Osteocyte (in vitro differentiated cells): ENCODE measurements around the gene HSPA2. TPM values are rescaled to one million over a fixed set of nuclear protein-coding genes. Genes with fewer than 3 reads are reported as not detected.
"Not testable (repeated sequence)": the region's sequence is repeated elsewhere in the genome, so short reads cannot be mapped to it uniquely, and the experiment has no call there.

ENCODE experiments used
- DNase-seq: peaks from one replicate; pipeline ENCODE4 v3.0.0; 2021; ENCODE audit warnings: mixed read lengths; ENCODE audit not compliant: unreplicated experiment; ENCODE audit errors: extremely low spot score
- H3K27ac Mint-ChIP-seq: one replicate; pipeline ENCODE4 v1.8.0; 2021; ENCODE audit warnings: mild to moderate bottlenecking, mixed read lengths; ENCODE audit not compliant: unreplicated experiment
- H3K27me3 Mint-ChIP-seq: one replicate; pipeline ENCODE4 v1.8.0; 2021; ENCODE audit warnings: mixed read lengths; ENCODE audit not compliant: unreplicated experiment
- H3K36me3 Mint-ChIP-seq: one replicate; pipeline ENCODE4 v1.8.0; 2021; ENCODE audit warnings: mixed read lengths; ENCODE audit not compliant: unreplicated experiment
- H3K4me1 Mint-ChIP-seq: one replicate; pipeline ENCODE4 v1.8.0; 2021; ENCODE audit warnings: mixed read lengths; ENCODE audit not compliant: unreplicated experiment
- H3K4me3 Mint-ChIP-seq: one replicate; pipeline ENCODE4 v1.8.0; 2021; ENCODE audit warnings: mild to moderate bottlenecking, moderate library complexity, mixed read lengths; ENCODE audit not compliant: unreplicated experiment
- H3K9me3 Mint-ChIP-seq: one replicate; pipeline ENCODE4 v1.8.0; 2021; ENCODE audit warnings: mixed read lengths; ENCODE audit not compliant: unreplicated experiment
- total RNA-seq: library from RNA; stranded (reverse); gene quantifications from 2 replicates; pipeline ENCODE4 v1.2.1, GENCODE V29; 2021
- TF ChIP-seq, protein P1 (sequence below): fragments of 200-600 bp; sonication (generic); IDR thresholded peaks from 2 replicates; pipeline ENCODE4 v1.5.0; 2021; ENCODE audit warnings: antibody characterized with exemption, mild to moderate bottlenecking, moderate library complexity

HSPA2 gene
- total RNA-seq, 1 donor from 2014 or later, result 2.1 TPM

DNA sequence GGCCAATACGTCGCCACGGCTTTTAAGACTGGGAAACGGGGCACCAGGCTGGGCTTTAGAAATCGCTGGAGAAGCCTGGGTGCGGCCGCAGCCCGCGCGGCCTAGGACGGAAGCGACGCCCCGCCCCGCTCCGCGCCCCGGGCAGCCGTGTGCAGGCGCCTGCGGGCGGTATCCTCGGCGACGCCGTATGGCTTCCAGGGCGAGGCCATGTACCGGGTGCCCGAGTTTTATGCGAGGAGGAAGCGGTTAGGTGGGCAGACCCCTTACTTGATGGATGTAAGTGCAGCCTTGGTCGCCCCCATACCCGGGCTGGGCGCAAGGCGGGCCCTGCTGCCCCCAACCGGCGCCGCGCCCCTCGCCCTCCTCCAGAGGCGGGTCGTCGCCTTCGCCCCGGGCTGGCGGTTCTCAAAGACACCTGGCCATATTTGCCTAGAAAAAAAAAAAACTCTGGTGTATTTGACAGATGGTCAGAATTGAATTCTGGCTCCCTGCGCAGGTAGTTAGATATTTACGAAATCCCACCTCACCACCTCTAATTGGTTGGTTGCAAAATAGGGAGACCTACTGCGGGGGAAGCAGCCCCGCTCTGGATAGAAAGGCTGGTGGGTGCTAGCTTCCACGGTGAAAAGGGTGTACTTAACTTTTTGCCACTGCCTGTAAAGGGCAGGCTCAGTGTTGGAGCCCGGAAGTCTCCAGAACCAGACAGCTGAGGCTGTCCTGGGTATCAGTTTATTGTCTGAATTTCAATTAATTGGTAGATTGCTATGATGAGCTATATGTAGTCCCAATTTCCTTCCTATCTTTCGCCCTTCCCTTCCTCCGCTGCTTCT, 9.5 kb downstream of the HSPA2 start, which contains the start of gene PPP1R36:
PPP1R36 (plus strand) TSS at position 171 of the 830 bp plus-strand sequence; CDS start at position 208, 37 bp downstream.
- Mint-ChIP-seq H3K27ac (no peak within 1 kb of the TSS), H3K4me1 (peaks cover 12% of the 10 kb centered on the region), H3K36me3 (no peaks in the 10 kb centered on the region), H3K4me3 (peak within 1 kb of the TSS; percentile 22), H3K9me3 (no peaks in the 10 kb centered on the region), H3K27me3 (peaks cover 12% of the 10 kb centered on the region)
- no peak for DNase-seq
- TF ChIP-seq, protein P1, sequence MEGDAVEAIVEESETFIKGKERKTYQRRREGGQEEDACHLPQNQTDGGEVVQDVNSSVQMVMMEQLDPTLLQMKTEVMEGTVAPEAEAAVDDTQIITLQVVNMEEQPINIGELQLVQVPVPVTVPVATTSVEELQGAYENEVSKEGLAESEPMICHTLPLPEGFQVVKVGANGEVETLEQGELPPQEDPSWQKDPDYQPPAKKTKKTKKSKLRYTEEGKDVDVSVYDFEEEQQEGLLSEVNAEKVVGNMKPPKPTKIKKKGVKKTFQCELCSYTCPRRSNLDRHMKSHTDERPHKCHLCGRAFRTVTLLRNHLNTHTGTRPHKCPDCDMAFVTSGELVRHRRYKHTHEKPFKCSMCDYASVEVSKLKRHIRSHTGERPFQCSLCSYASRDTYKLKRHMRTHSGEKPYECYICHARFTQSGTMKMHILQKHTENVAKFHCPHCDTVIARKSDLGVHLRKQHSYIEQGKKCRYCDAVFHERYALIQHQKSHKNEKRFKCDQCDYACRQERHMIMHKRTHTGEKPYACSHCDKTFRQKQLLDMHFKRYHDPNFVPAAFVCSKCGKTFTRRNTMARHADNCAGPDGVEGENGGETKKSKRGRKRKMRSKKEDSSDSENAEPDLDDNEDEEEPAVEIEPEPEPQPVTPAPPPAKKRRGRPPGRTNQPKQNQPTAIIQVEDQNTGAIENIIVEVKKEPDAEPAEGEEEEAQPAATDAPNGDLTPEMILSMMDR, result no peak

DNA sequence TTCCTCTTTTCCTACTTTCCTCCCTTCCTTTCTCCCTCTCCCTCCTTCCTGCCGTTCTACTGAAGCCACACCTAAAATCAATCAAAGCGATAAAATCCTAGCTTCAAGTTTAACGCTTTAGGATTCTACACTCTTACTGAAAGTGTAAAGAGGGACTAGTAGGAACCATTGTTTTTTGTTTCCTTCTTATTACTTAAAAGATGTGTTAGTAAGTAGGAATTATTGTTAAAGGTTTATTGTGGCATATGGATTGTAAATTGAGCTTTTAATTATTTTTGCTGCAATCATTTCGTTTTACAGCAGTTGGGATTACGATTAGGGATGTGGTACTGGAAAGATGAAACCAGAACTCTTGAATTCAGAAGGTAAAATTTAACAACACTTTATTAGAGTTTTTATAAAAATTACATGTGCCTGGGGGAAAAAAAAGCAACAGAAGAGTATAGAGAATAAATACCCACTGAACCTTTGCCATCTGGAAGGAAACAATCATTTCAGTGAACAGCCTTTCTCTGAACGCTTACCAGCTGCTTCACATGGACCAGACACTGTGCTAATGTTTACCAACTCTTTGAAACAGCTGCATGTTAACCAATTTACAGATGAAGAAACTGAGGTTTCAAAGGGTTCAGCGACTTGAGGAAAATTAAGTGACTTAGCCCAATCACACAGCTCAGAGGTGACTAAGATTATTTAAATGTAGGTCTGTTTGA, 10.2 kb downstream of the HSPA2 start:
- Mint-ChIP-seq H3K9me3 (no peaks in the 10 kb centered on the region), H3K27ac (no peak overlapping the region), H3K27me3 (peaks cover 12% of the 10 kb centered on the region), H3K36me3 (no peaks in the 10 kb centered on the region), H3K4me1 (peaks cover 12% of the 10 kb centered on the region), H3K4me3 (no peak overlapping the region)
- DNase-seq, result no peak
- TF ChIP-seq, protein P1, result no peak

DNA sequence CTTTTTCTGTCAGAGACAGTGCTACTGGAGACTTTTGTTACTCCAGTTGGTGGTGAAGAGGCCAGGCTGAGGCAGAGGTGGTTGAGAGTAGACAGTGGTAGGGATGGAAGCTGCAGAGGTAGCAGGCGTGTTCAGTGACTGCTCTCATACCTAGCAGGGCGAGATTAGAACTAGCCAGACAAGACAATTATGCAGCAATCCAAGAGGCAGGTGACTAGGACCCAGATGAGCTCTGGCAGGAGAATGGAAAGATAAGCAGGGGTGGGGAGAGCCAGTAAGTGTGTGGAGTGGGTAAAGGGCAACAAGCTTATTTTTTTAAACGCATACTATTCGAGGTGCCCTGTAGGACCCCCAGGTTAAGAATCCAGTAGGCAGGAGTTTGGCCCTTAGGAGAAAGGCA, 14.0 kb downstream of the HSPA2 start:
- H3K4me1 Mint-ChIP-seq, result peaks cover 8% of the 10 kb centered on the region
- H3K27ac Mint-ChIP-seq, result no peak overlapping the region
- no peaks in the 10 kb centered on the region for H3K9me3 Mint-ChIP-seq
- H3K36me3 Mint-ChIP-seq, result no peaks in the 10 kb centered on the region
- no peak for DNase-seq
- no peak overlapping the region for H3K4me3 Mint-ChIP-seq
- peaks cover 12% of the 10 kb centered on the region for H3K27me3 Mint-ChIP-seq
- TF ChIP-seq, protein P1, result no peak

DNA sequence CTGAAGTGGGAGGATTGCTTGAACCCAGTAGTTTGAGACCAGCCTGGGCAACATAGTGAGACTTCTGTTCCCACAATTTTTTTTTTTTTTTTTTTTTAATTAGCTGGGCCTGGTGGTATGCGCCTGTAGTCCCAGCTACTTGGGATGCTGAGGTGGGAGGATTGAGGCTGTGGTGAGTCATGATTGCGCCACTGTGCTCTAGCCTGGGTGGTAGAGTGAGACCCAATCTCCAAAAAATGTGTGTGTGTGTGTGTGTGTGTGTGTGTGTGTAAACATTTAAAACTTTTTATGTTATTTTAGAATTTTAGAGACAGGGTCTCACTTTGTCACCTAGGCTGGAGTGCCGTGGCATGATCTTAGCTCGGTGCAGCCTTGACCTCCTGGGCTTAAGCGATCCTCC, 16.0 kb downstream of the HSPA2 start:
- TF ChIP-seq, protein P1, result no peak
- DNase-seq, result no peak
- H3K4me1 Mint-ChIP-seq, result no peaks in the 10 kb centered on the region

DNA sequence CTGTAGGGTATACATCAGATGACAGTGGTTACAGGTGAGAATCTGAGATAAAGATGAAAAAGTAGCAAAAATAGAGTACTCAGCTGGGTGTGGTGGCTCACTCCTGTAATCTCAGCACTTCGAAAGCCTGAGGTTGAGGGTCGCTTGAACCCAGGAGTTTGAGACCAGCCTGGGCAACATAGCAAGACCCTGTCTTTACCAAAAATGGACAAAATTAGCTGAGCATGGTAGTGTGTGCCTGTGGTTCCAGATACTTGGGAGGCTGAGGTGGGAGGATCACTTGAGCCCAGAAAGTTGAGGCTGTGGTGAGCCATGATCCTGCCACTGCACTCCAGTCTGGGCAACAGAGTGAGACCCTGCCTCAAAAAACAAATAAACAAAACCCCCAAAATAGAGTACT, 17.7 kb downstream of the HSPA2 start:
- H3K9me3 Mint-ChIP-seq, H3K36me3 Mint-ChIP-seq, H3K4me1 Mint-ChIP-seq, H3K27me3 Mint-ChIP-seq, DNase-seq, H3K27ac Mint-ChIP-seq, H3K4me3 Mint-ChIP-seq: not testable (repeated sequence)

More for the DNA sequence above, 16.0 kb downstream of the HSPA2 start:
- Mint-ChIP-seq H3K36me3 (no peaks in the 10 kb centered on the region), H3K27ac (no peak overlapping the region), H3K4me3 (no peak overlapping the region), H3K9me3 (no peaks in the 10 kb centered on the region), H3K27me3 (peaks cover 4% of the 10 kb centered on the region)
